ENCODE data around the gene KCTD21. TPM values are rescaled to one million over a fixed set of nuclear protein-coding genes. Genes with fewer than 3 reads are reported as not detected.

The KCTD21 gene
- total and polyA plus RNA-seq, 2 of the 4 experiments (the other 2 are of a cell fraction): 12.2 to 12.5 TPM

DNA sequence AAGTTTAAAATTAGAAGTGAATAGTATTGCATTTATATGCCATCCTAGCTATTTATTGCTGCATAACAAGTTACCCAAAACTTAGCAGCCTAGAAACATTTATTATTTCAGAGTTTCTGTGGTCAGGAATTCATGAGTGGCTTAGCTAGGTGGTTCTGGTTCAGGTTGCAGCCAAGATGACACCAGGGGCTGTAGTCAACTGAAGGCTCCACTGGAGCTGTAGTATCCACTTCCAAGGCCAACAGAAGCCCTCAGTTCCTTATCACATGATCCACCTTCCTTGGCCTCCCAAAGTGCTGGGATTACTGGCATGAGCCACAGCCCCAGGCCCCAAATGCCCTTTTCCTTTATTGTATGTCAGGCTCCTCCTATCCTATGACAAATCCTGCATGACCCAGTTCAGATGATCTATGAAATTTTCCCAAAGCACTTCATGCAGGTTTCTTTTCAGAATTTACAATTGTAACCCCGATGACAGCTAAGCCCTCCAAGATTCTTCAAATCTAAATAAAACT, 42.9 kb downstream of the KCTD21 start:
- in situ Hi-C loops (cut with MboI; ENCODE audit: low sequenced_read_pairs) (no loop called here), dilution Hi-C loops (cut with HindIII; ENCODE audit: low sequenced_read_pairs, unreplicated experiment) (no loop called here), intact Hi-C loops (cut with micrococcal nuclease) (no loop called here)
- no peak overlapping the region for H2AK5ac ChIP-seq (ENCODE audit: low read depth, low read length)
- no peak overlapping the region for H3K56ac ChIP-seq (ENCODE audit: extremely low read depth, insufficient read depth, low read length)
- no peaks in the 10 kb centered on the region for H3K27me3 ChIP-seq (ENCODE audit: control insufficient read depth, insufficient read depth, low read length)
- 100% methylated on average over 1 of the region's 1 CpG; no CpG with 5 or more reads in 1 of the 2 experiments for WGBS, 2 experiments (ENCODE audit: extremely low coverage in 2 of 2, insufficient read length in 1 of 2)
- no peaks in the 10 kb centered on the region for H3K9me3 ChIP-seq (ENCODE audit: control insufficient read depth, insufficient read depth, low read length)
- H3K4me1 ChIP-seq (ENCODE audit: control insufficient read depth, insufficient read depth, low read length): no peaks in the 10 kb centered on the region
- H2AK9ac ChIP-seq (replicated peaks; ENCODE audit: low read depth, low read length, poor library complexity): no peak overlapping the region
- no peak overlapping the region for H4K91ac ChIP-seq (ENCODE audit: insufficient read depth, low read depth, low read length)
- no peak overlapping the region for H3K23ac ChIP-seq (ENCODE audit: low read depth, low read length)
- no peak for TF ChIP-seq CTCF (conservative IDR thresholded peaks at IDR 0.05; ENCODE audit: low read depth, low read length)
- H4K5ac ChIP-seq (ENCODE audit: low read depth, low read length): no peak overlapping the region
- ATAC-seq (ENCODE audit: low read depth): no peak
- H4K20me1 ChIP-seq (ENCODE audit: insufficient read depth, low read length): no peaks in the 10 kb centered on the region
- no peak overlapping the region for H3K4ac ChIP-seq (ENCODE audit: low read depth, low read length)
- no peak overlapping the region for H2BK15ac ChIP-seq (ENCODE audit: low read depth, low read length)
- no peaks in the 10 kb centered on the region for H3K79me1 ChIP-seq (ENCODE audit: low read depth in 1 of 2, low read length in 2 of 2)
- ChIA-PET CTCF (no interaction called here), POLR2A (ENCODE audit: unreplicated experiment) (interaction anchor here (0.5 kb wide), 1 partner anchor 56 kb away, joined by 15 read pairs; no protein-coding TSS in a partner anchor)
- no peak overlapping the region for H3K4me3 ChIP-seq (ENCODE audit: insufficient read depth, low read depth, low read length)
- no peak overlapping the region for H2AFZ ChIP-seq (replicated peaks; ENCODE audit: low read length, poor library complexity)
- H2BK5ac ChIP-seq (ENCODE audit: low read depth, low read length, poor library complexity, severe bottlenecking): no peak overlapping the region
- H3K14ac ChIP-seq (replicated peaks; ENCODE audit: low read depth, low read length): no peak overlapping the region
- no peak overlapping the region for H3K18ac ChIP-seq (ENCODE audit: low read depth, low read length)
- no peak overlapping the region for H4K8ac ChIP-seq (ENCODE audit: low read depth in 2 of 2, low read length in 2 of 2)
- no peak overlapping the region for H3K4me2 ChIP-seq (ENCODE audit: low read depth, low read length)
- no peak for DNase-seq
- H2BK20ac ChIP-seq (ENCODE audit: low read depth, low read length): no peak overlapping the region
- no peak overlapping the region for H3K9ac ChIP-seq (ENCODE audit: low read depth, low read length)
- no peak overlapping the region for H3K27ac ChIP-seq (ENCODE audit: insufficient read depth, low read length)
- H3K36me3 ChIP-seq (ENCODE audit: control insufficient read depth, insufficient read depth, low read length): no peaks in the 10 kb centered on the region
- no peak overlapping the region for H2BK120ac ChIP-seq (ENCODE audit: low read depth, low read length)
- BruUV-seq (replicated peaks): no TSS peak
- H3K9me1 ChIP-seq (ENCODE audit: insufficient read depth, low read length): no peaks in the 10 kb centered on the region
